K562 (cell line): ENCODE results near the gene MAP4K4. TPM values are rescaled to one million over a fixed set of nuclear protein-coding genes. Genes with fewer than 3 reads are reported as not detected.

Source experiments
- ATAC-seq: fragments of 200-7000 bp; cut with Tn5 transposase; 3 replicates; pipeline ENCODE4 v1.9.1; 2020; ENCODE audit warnings: moderate library complexity
- BruUV-seq: library from RNA; stranded (reverse); fragments of 400-500 nt; replicated peaks from 2 replicates; lab custom pipeline; 2021; lab: Mats Ljungman, UMichigan
- CTCF ChIA-PET: fragments of 300-600 bp; formaldehyde crosslinking; extraction: SDS; loops from one replicate; lab custom pipeline; 2021; ENCODE audit warnings: low intra/inter-chr PET ratio; lab: Yijun Ruan, JAX
- POLR2A ChIA-PET: fragments of 300-600, 350-650 bp; sonication (Branson Sonifier 250); formaldehyde crosslinking; extraction: SDS; loops from one replicate; lab custom pipeline; 2021; ENCODE audit warnings: antibody characterized with exemption, inconsistent platforms; lab: Yijun Ruan, JAX
- DNase-seq, 4 experiments: peaks; one replicate each; pipeline versions ENCODE4 v3.0.0 to v3.0.0-alpha.2; 2011 to 2018; ENCODE audit warnings: low spot score in 3 of 4, mixed read lengths in 3 of 4; ENCODE audit errors: extremely low read depth in 1 of 4
- FAIRE-seq: peaks from 2 replicates; lab custom pipeline; 2011; peaks lifted over from hg19 to GRCh38; lab: Jason Lieb, UNC
- H2AFZ ChIP-seq: 2 replicates; pipeline ENCODE4 v1.6.0; 2011; ENCODE audit warnings: low read depth, low read length, control low read depth, inconsistent platforms
- H3K27ac ChIP-seq: fragments of 200-600 bp; 3 replicates; pipeline ENCODE4 v1.8.0; 2011; ENCODE audit warnings: low read depth, mild to moderate bottlenecking, control low read depth, inconsistent platforms, low read length, moderate library complexity, mixed read lengths; ENCODE audit errors: extremely low read depth
- H3K27me3 ChIP-seq, 2 experiments: fragments of 300-600 bp in 1 of 2; 2 replicates in 1 of 2; 3 replicates in 1 of 2; pipeline versions ENCODE4 v1.6.0 to v1.8.0; 2011; ENCODE audit warnings: inconsistent platforms in 2 of 2, low read length in 2 of 2, mild to moderate bottlenecking in 1 of 2, mixed read lengths in 1 of 2, moderate library complexity in 1 of 2; ENCODE audit not compliant: control insufficient read depth in 2 of 2, insufficient read depth in 2 of 2
- H3K36me3 ChIP-seq: fragments of 300-600 bp; 3 replicates; pipeline ENCODE4 v1.8.0; 2011; ENCODE audit warnings: mild to moderate bottlenecking, low read length, inconsistent platforms; ENCODE audit not compliant: control insufficient read depth, insufficient read depth
- H3K4me1 ChIP-seq, 2 experiments: fragments of 200-600 bp in 1 of 2; replicated peaks in 1 of 2; 2 replicates in 1 of 2; 3 replicates in 1 of 2; pipeline versions ENCODE4 v1.5.1 to v1.8.0; 2011; ENCODE audit warnings: inconsistent platforms in 2 of 2, low read length in 2 of 2, mild to moderate bottlenecking in 1 of 2, mixed read lengths in 1 of 2, moderate library complexity in 1 of 2; ENCODE audit not compliant: control insufficient read depth in 2 of 2, insufficient read depth in 2 of 2
- H3K4me2 ChIP-seq: 2 replicates; pipeline ENCODE4 v1.6.1; 2011; ENCODE audit warnings: low read length, control low read depth, inconsistent platforms, mixed read lengths; ENCODE audit not compliant: insufficient read depth
- H3K4me3 ChIP-seq: fragments of 200-600 bp; sonication (generic), shearing (Covaris generic); 2 replicates; pipeline ENCODE4 v1.5.1; 2016; ENCODE audit warnings: control low read depth, inconsistent platforms
- H3K79me2 ChIP-seq: fragments of 200-600 bp; 3 replicates; pipeline ENCODE4 v1.8.0; 2011; ENCODE audit warnings: low read length, inconsistent platforms; ENCODE audit not compliant: control insufficient read depth, insufficient read depth
- H3K9ac ChIP-seq, 2 experiments: 2 replicates each; pipeline versions ENCODE4 v1.6.0 to v1.6.1; 2011; ENCODE audit warnings: low read depth in 2 of 2, low read length in 2 of 2, control low read depth in 1 of 2, inconsistent platforms in 1 of 2, mild to moderate bottlenecking in 1 of 2, mixed read lengths in 1 of 2; ENCODE audit not compliant: insufficient read depth in 1 of 2
- H3K9me1 ChIP-seq: one replicate; pipeline ENCODE4 v1.6.0; 2011; ENCODE audit warnings: inconsistent platforms, mild to moderate bottlenecking, low read length, moderate library complexity; ENCODE audit not compliant: control insufficient read depth, insufficient read depth
- H3K9me3 ChIP-seq: replicated peaks from 2 replicates; pipeline ENCODE4 v1.5.1; 2011; ENCODE audit warnings: low read depth, low read length, inconsistent platforms; ENCODE audit not compliant: control insufficient read depth, insufficient read depth
- H4K20me1 ChIP-seq: replicated peaks from 2 replicates; pipeline ENCODE4 v1.6.1; 2011; ENCODE audit warnings: low read length, inconsistent platforms, mixed read lengths; ENCODE audit not compliant: control insufficient read depth, insufficient read depth
- BACH1 ChIP-seq: fragments of 200-800 bp; sonication (Bioruptor generic); IDR thresholded peaks from 2 replicates; pipeline ENCODE4 v1.6.1; 2016; ENCODE audit warnings: missing genetic modification characterization, missing compliant biosample characterization
- CSDE1 ChIP-seq, 2 experiments: fragments of 450-650 bp; IDR thresholded peaks; 2 replicates each; pipeline ENCODE4 v1.6.1; 2016; ENCODE audit warnings: mild to moderate bottlenecking in 1 of 2
- CTCFL ChIP-seq: IDR thresholded peaks from 2 replicates; pipeline ENCODE4 v1.6.1; 2011; ENCODE audit warnings: borderline replicate concordance, low read depth, mild to moderate bottlenecking, moderate library complexity, low read length; ENCODE audit not compliant: insufficient read depth, poor library complexity, severe bottlenecking
- FOXK2 ChIP-seq, 2 experiments: fragments of 450-650 bp; IDR thresholded peaks in 1 of 2; conservative IDR thresholded peaks in 1 of 2; 2 replicates each; pipeline ENCODE4 v1.6.1; 2016; ENCODE audit warnings: low read depth in 2 of 2, mild to moderate bottlenecking in 1 of 2
- IRF9 ChIP-seq: fragments of 450-650 bp; IDR thresholded peaks from 2 replicates; pipeline ENCODE4 v1.6.1; 2016; ENCODE audit warnings: missing biosample characterization, missing genetic modification characterization
- KAT8 ChIP-seq: fragments of 450-650 bp; IDR thresholded peaks from 2 replicates; pipeline ENCODE4 v1.6.1; 2016; ENCODE audit warnings: low read depth, mild to moderate bottlenecking
- KDM2B ChIP-seq: fragments of 250-450 bp; sonication (Bioruptor Pico); IDR thresholded peaks from 2 replicates; pipeline ENCODE4 v1.8.0; 2021; ENCODE audit warnings: mild to moderate bottlenecking, moderate library complexity
- TRIM24 ChIP-seq, 2 experiments: fragments of 450-650 bp; IDR thresholded peaks; 2 replicates each; pipeline ENCODE4 v1.6.1; 2016
- ZBTB7A ChIP-seq: IDR thresholded peaks from 2 replicates; pipeline ENCODE4 v1.6.1; 2011; ENCODE audit warnings: low read depth, mild to moderate bottlenecking, low read length, moderate library complexity, borderline replicate concordance; ENCODE audit not compliant: control insufficient read depth
- ZNF639 ChIP-seq, 2 experiments: fragments of 200-800 bp in 1 of 2; sonication (Bioruptor generic) in 1 of 2; sonication (generic) in 1 of 2; formaldehyde crosslinking in 1 of 2; IDR thresholded peaks in 1 of 2; conservative IDR thresholded peaks in 1 of 2; 2 replicates each; pipeline versions ENCODE4 v1.5.0 to v1.6.1; 2016 to 2020; ENCODE audit warnings: missing compliant biosample characterization in 1 of 2, missing genetic modification characterization in 1 of 2, missing genetic modification reagents in 1 of 2
- ZNF830 ChIP-seq: fragments of 250-450 bp; sonication (Bioruptor Pico); IDR thresholded peaks from 2 replicates; pipeline ENCODE4 v1.5.0; 2021; ENCODE audit warnings: mild to moderate bottlenecking
- WGBS: fragments of 100-300 bp; shearing (Covaris generic); methylation state at CpG from one replicate; pipeline ENCODE4 v1.1.6; 2016; ENCODE audit warnings: low coverage, mixed read lengths; ENCODE audit not compliant: insufficient coverage; ENCODE audit errors: missing lambda C conversion rate; 5-methylcytosine and 5-hydroxymethylcytosine counted together
- in situ Hi-C: fragments of 300-500 bp; cut with MboI; formaldehyde crosslinking; loops from 4 replicates; pipeline ENCODE4 v1.15.0; 2018; ENCODE audit warnings: inconsistent platforms, mixed read lengths
- intact Hi-C: fragments of 100-400 bp; cut with micrococcal nuclease; formaldehyde crosslinking; loops from 2 replicates; pipeline ENCODE4 v1.14.2; 2022
- polyA plus RNA-seq, 8 experiments: library from polyadenylated mRNA; depleted of rRNA in 4 of 8; stranded (reverse) in 5 of 8; unstranded in 3 of 8; fragments of >200 nt; fragmentation: Nextera tagmentation in 2 of 8; fragmentation: Illumina TruSeq in 1 of 8; extraction: Ambion mirVana in 2 of 8; extraction: Trizol in 1 of 8; gene quantifications; 2 replicates each; pipeline versions ENCODE4 v1.2.1 to v1.2.3, GENCODE V29; 2011 to 2014; ENCODE audit warnings: inconsistent platforms in 1 of 8, missing spikeins in 1 of 8
- total RNA-seq, 7 experiments: library from RNA; depleted of rRNA in 6 of 7; stranded (reverse); fragments of >200 nt in 6 of 7; fragmentation: Illumina TruSeq in 2 of 7; extraction: Trizol in 2 of 7; gene quantifications; 2 replicates each; pipeline versions ENCODE4 v1.2.1 to v1.2.3, GENCODE V29; 2011 to 2021; ENCODE audit warnings: low replicate concordance in 1 of 7

Gene MAP4K4
- total and polyA plus RNA-seq, 9 of the 15 experiments (the other 6 are each of a cell fraction or from before 2014, with no cell fraction given) = 7.6 to 76.4 (median 50.6) TPM

- no peak for TF ChIP-seq ZNF830 (CRISPR knock-in tag)
- TF ChIP-seq BACH1 = no peak
- TF ChIP-seq, all 486 proteins: peak for 0
Measured at GRCh38 chr2:101858246-101858645, 160.7 kb downstream of the MAP4K4 start (continued).

- H3K36me3 ChIP-seq = peaks cover 49% of the 10 kb centered on the region; the same call in 2 of the 3 replicates
- no peak for TF ChIP-seq FOXK2 (conservative IDR thresholded peaks at IDR 0.05 in 1 of 2, IDR thresholded peaks at IDR 0.05 in 1 of 2; ENCODE audit: low read depth in 2 of 2)
- no peak for TF ChIP-seq ZNF639 (CRISPR knock-in tag; conservative IDR thresholded peaks at IDR 0.05 in 1 of 2, IDR thresholded peaks at IDR 0.05 in 1 of 2)
- no peak for TF ChIP-seq TRIM24 (IDR thresholded peaks at IDR 0.05)
- TF ChIP-seq CSDE1 (IDR thresholded peaks at IDR 0.05) = no peak
- TF ChIP-seq ZBTB7A = no peak
- TF ChIP-seq KAT8 = no peak
- no peak for TF ChIP-seq CTCFL
- TF ChIP-seq IRF9 = no peak
- TF ChIP-seq KDM2B (CRISPR knock-in tag) = no peak
Measured at GRCh38 chr2:101858910-101859309, 161.4 kb downstream of the MAP4K4 start.

More at GRCh38 chr2:101858910-101859309, 161.4 kb downstream of the MAP4K4 start:
- no peak overlapping the region for H3K4me2 ChIP-seq
- DNase-seq (no peak), ATAC-seq (no peak), FAIRE-seq (no peak)
- WGBS = 95% methylated on average over 4 of the region's 4 CpGs
- H3K9me3 ChIP-seq = no peaks in the 10 kb centered on the region
- H4K20me1 ChIP-seq = no peaks in the 10 kb centered on the region
- H3K4me3 ChIP-seq = no peak overlapping the region
- ChIA-PET POLR2A (no interaction called here), CTCF (no interaction called here)
- no peaks in the 10 kb centered on the region for H3K27me3 ChIP-seq
- no peaks in the 10 kb centered on the region for H3K79me2 ChIP-seq
- intact Hi-C loops (no loop called here), in situ Hi-C loops (no loop called here)
- peaks cover 0 to 2% of the 10 kb centered on the region in 2 experiments; a peak in 1 of 5 replicates for H3K4me1 ChIP-seq
- BruUV-seq = no TSS peak
- H2AFZ ChIP-seq = no peak overlapping the region
- H3K27ac ChIP-seq = no peak overlapping the region
- no peaks in the 10 kb centered on the region for H3K9me1 ChIP-seq
- no peak overlapping the region for H3K9ac ChIP-seq
